HL-60 (cell line): Measurements from ENCODE around the gene AFAP1L2.

Experiments
- DNase-seq, 2 experiments: peaks; one replicate each; pipeline ENCODE4 v3.0.0-alpha.2; 2010 to 2020; ENCODE audit warnings: low read depth in 1 of 2, low spot score in 1 of 2
- H3K27ac ChIP-seq: fragments of 250-450 bp; sonication (Bioruptor Pico); replicated peaks from 2 replicates; pipeline ENCODE4 v1.5.1; 2020; ENCODE audit warnings: mild to moderate bottlenecking, moderate library complexity
- H3K27me3 ChIP-seq: fragments of 250-450 bp; sonication (Bioruptor Pico); 2 replicates; pipeline ENCODE4 v1.5.1; 2021; ENCODE audit warnings: mild to moderate bottlenecking, moderate library complexity; ENCODE audit not compliant: insufficient read depth, poor library complexity, severe bottlenecking
- H3K4me3 ChIP-seq: replicated peaks from 2 replicates; pipeline ENCODE4 v1.5.1; 2011; ENCODE audit warnings: mild to moderate bottlenecking, control low read depth, low read length; ENCODE audit not compliant: insufficient read depth
- GABPA ChIP-seq: IDR thresholded peaks from 2 replicates; pipeline ENCODE4 v1.6.1; 2012; ENCODE audit warnings: low read depth
- POLR2AphosphoS5 ChIP-seq: IDR thresholded peaks from 2 replicates; pipeline ENCODE4 v1.6.1; 2012; ENCODE audit warnings: low read depth
- SPI1 ChIP-seq: IDR thresholded peaks from 2 replicates; pipeline ENCODE4 v1.6.1; 2012; ENCODE audit warnings: low read depth, mild to moderate bottlenecking, borderline replicate concordance
- TF ChIP-seq, protein P1 (sequence below): IDR thresholded peaks from one replicate; pipeline ENCODE4 v1.5.1; 2011; ENCODE audit warnings: low read length, control low read depth, inconsistent platforms; ENCODE audit not compliant: insufficient read depth
- TF ChIP-seq, protein P2 (sequence below): IDR thresholded peaks from 2 replicates; pipeline ENCODE4 v1.6.1; 2012; ENCODE audit warnings: low read depth; ENCODE audit not compliant: insufficient replicate concordance

The AFAP1L2 gene

DNA sequence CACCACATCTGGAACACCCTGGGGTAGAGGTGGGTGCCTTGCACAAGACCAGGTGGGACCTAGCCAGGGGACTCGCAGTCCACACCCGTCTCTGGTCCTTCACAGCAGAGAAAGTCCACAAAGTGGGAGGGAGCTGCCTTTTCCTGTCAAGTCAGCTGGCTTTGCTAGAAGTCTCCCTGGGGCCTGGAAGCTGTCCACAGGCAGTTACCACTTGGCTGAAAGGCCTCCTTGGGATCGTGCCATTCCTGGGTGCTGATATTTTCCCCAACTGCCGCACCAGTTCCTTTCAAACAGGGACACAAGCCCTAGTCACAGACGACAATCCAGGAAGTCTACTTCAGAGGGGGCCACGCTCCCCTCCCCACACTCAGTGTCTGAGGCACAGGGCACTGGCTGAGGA lies 75.4 kb downstream of the AFAP1L2 start:
- no peak for DNase-seq
- no peaks in the 10 kb centered on the region for H3K27me3 ChIP-seq
- TF ChIP-seq, protein P1, sequence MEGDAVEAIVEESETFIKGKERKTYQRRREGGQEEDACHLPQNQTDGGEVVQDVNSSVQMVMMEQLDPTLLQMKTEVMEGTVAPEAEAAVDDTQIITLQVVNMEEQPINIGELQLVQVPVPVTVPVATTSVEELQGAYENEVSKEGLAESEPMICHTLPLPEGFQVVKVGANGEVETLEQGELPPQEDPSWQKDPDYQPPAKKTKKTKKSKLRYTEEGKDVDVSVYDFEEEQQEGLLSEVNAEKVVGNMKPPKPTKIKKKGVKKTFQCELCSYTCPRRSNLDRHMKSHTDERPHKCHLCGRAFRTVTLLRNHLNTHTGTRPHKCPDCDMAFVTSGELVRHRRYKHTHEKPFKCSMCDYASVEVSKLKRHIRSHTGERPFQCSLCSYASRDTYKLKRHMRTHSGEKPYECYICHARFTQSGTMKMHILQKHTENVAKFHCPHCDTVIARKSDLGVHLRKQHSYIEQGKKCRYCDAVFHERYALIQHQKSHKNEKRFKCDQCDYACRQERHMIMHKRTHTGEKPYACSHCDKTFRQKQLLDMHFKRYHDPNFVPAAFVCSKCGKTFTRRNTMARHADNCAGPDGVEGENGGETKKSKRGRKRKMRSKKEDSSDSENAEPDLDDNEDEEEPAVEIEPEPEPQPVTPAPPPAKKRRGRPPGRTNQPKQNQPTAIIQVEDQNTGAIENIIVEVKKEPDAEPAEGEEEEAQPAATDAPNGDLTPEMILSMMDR: no peak
- TF ChIP-seq POLR2AphosphoS5: no peak
- TF ChIP-seq, protein P2, sequence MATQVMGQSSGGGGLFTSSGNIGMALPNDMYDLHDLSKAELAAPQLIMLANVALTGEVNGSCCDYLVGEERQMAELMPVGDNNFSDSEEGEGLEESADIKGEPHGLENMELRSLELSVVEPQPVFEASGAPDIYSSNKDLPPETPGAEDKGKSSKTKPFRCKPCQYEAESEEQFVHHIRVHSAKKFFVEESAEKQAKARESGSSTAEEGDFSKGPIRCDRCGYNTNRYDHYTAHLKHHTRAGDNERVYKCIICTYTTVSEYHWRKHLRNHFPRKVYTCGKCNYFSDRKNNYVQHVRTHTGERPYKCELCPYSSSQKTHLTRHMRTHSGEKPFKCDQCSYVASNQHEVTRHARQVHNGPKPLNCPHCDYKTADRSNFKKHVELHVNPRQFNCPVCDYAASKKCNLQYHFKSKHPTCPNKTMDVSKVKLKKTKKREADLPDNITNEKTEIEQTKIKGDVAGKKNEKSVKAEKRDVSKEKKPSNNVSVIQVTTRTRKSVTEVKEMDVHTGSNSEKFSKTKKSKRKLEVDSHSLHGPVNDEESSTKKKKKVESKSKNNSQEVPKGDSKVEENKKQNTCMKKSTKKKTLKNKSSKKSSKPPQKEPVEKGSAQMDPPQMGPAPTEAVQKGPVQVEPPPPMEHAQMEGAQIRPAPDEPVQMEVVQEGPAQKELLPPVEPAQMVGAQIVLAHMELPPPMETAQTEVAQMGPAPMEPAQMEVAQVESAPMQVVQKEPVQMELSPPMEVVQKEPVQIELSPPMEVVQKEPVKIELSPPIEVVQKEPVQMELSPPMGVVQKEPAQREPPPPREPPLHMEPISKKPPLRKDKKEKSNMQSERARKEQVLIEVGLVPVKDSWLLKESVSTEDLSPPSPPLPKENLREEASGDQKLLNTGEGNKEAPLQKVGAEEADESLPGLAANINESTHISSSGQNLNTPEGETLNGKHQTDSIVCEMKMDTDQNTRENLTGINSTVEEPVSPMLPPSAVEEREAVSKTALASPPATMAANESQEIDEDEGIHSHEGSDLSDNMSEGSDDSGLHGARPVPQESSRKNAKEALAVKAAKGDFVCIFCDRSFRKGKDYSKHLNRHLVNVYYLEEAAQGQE: no peak
- TF ChIP-seq GABPA: no peak
- TF ChIP-seq SPI1: no peak
- no peak overlapping the region for H3K4me3 ChIP-seq
- H3K27ac ChIP-seq: no peak overlapping the region

DNA sequence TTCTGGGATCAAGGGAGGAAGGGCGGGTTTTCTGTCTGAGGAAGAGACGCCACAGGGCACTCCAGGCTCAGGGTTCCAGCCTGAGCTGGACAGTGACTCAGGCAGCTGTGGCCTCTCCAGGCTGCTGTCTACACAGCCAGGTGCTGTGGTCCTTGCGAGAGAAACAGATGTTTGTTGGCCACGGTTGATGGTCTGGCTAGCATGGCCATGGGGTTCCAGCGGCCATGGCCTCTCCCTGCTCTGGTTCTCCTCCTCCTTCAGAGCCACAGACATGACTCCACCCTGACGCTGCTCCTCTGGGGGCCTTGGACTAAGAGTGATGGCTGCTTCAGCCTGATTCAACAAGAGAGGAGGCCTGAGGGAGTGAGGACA lies 75.9 kb downstream of the AFAP1L2 start:
- DNase-seq: no peak
- Histone ChIP-seq H3K27ac (no peak overlapping the region), H3K27me3 (no peaks in the 10 kb centered on the region), H3K4me3 (no peak overlapping the region)
- no peak for TF ChIP-seq SPI1
- TF ChIP-seq, protein P1: no peak
- TF ChIP-seq, protein P2: no peak
- TF ChIP-seq GABPA: no peak
- TF ChIP-seq POLR2AphosphoS5: no peak

DNA sequence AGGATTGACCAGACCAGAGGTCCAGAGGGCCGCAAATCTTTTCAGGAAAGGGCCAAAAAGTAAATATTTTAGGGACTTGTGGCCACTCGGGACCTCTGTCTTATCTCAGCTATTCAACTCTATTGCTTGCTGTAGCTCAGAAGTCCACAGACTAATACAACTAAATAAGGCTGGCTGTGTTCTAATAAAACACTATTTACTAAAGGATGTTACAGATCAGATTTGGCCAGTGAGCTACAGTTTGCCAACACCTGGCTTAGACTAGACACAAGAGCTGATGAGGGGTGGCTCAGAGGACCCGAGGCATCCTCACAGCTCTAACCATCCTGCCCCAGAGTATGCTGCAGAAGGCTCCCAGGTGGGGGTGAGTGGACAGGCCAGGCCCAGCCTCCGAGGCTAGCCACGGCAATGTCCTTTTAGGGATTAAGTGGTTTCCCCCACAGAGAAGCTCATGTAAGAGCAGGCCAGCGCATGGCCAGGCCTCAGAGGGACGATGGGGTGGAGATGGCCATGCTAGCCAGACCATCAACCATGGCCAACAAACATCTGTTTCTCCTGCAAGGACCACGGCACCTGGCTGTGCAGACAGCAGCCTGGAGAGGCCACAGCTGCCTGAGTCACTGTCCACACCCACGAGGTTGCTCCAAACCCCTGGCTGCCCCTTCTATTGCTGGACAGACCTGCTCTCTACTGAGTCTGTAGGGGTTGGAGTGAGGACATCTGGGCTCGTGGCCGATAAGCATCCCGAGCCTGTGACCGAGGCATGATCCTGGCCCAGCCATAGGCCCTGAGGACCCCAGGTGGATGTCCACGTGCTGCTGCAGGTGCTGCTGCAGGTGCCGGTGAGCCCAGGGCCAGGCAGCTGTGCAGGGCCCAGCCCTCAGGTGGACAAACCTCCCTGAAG lies 76.5 kb downstream of the AFAP1L2 start:
- no peaks in the 10 kb centered on the region for H3K27me3 ChIP-seq
- no peak for DNase-seq
- no peak overlapping the region for H3K27ac ChIP-seq
- no peak for TF ChIP-seq GABPA
- TF ChIP-seq POLR2AphosphoS5: no peak
- TF ChIP-seq, protein P2: no peak
- no peak for TF ChIP-seq SPI1
- TF ChIP-seq, protein P1: no peak
- H3K4me3 ChIP-seq: no peak overlapping the region
